OCI-LY3 (cell line): ENCODE measurements around the gene PDCD4.
A peak's percentile ranks its signal among the peaks of the same experiment; 100 is the strongest.

ENCODE experiments used
- H2AFZ ChIP-seq: fragments of 200-600, 300-600 bp; shearing (Covaris generic); 2 replicates; pipeline ENCODE4 v1.6.0; 2014; ENCODE audit warnings: antibody characterized with exemption, low read depth, low read length
- H3K27ac ChIP-seq: fragments of 200-600, 300-600 bp; sonication (generic); 2 replicates; pipeline ENCODE4 v1.5.1; 2014; ENCODE audit warnings: mild to moderate bottlenecking, low read length, moderate library complexity, mixed read lengths
- H3K27me3 ChIP-seq: fragments of 200-600, 300-600 bp; sonication (generic); 2 replicates; pipeline ENCODE4 v1.6.1; 2014; ENCODE audit warnings: low read depth, low read length, mixed read lengths
- H3K36me3 ChIP-seq: fragments of 200-600, 300-600 bp; sonication (generic); replicated peaks from 2 replicates; pipeline ENCODE3; 2014; ENCODE audit warnings: low read depth, low read length, mixed read lengths
- H3K4me1 ChIP-seq: fragments of 300-600, 200-600 bp; sonication (generic); 2 replicates; pipeline ENCODE4 v1.6.1; 2014; ENCODE audit warnings: low read length, mixed read lengths
- H3K4me2 ChIP-seq: fragments of 200-600, 300-600 bp; sonication (generic); 2 replicates; pipeline ENCODE4 v1.6.1; 2014; ENCODE audit warnings: low read length, mixed read lengths
- H3K4me3 ChIP-seq: fragments of 300-600, 200-600 bp; sonication (generic); 2 replicates; pipeline ENCODE4 v1.5.1; 2014; ENCODE audit warnings: antibody characterized with exemption, mild to moderate bottlenecking, low read length, moderate library complexity
- H3K79me2 ChIP-seq: fragments of 300-600, 200-600 bp; shearing (Covaris generic); 2 replicates; pipeline ENCODE4 v1.6.1; 2014; ENCODE audit warnings: mild to moderate bottlenecking, low read length, mixed read lengths
- H3K9ac ChIP-seq: fragments of 300-600, 200-600 bp; shearing (Covaris generic); 2 replicates; pipeline ENCODE4 v1.6.0; 2014; ENCODE audit warnings: mild to moderate bottlenecking, low read length, moderate library complexity
- H3K9me3 ChIP-seq: fragments of 200-600, 300-600 bp; shearing (Covaris generic); 2 replicates; pipeline ENCODE4 v1.6.1; 2014; ENCODE audit warnings: low read length, mixed read lengths; ENCODE audit not compliant: insufficient read depth
- H4K20me1 ChIP-seq: fragments of 200-600, 300-600 bp; sonication (generic); 2 replicates; pipeline ENCODE4 v1.6.1; 2016; ENCODE audit warnings: low read length, mixed read lengths; ENCODE audit not compliant: insufficient read depth
- EZH2phosphoT487 ChIP-seq: fragments of 200-600 bp; shearing (Covaris generic); IDR thresholded peaks from 2 replicates; pipeline ENCODE4 v1.6.1; 2018; ENCODE audit warnings: antibody characterized with exemption, mixed run types, low read depth
- TF ChIP-seq, protein P1 (sequence below): fragments of 200-600, 300-600 bp; sonication (generic); IDR thresholded peaks from 2 replicates; pipeline ENCODE4 v1.5.1; 2014; ENCODE audit warnings: antibody characterized with exemption, low read length, low read depth

PDCD4 gene

DNA sequence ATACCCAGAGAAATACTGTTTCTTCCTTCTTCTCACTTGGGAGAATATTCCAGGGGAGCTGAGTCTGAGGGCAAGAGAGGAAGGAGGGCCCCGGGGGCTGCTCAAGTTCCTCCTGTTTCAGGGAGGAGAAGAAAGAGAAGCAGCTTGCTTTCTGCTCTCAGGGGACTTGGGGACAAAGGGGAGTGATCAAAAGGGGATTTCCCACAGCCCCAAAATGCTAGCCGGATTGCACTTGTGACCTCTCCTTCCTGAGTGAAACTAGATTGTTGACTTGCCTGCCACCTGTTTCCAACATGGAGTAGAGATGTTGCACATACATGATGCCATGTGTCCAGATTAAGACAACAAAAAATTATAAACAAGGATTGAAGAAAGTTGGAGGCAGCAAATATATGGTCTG is 28.7 kb upstream of the PDCD4 start:
- no peaks in the 10 kb centered on the region for H3K36me3 ChIP-seq
- H3K9ac ChIP-seq = peak overlapping the region; percentile 71
- peak overlapping the region; percentile 63 for H3K4me3 ChIP-seq
- H2AFZ ChIP-seq = no peak overlapping the region
- peak overlapping the region; percentile 96 for H3K4me2 ChIP-seq
- no peak for TF ChIP-seq EZH2phosphoT487
- TF ChIP-seq, protein P1, sequence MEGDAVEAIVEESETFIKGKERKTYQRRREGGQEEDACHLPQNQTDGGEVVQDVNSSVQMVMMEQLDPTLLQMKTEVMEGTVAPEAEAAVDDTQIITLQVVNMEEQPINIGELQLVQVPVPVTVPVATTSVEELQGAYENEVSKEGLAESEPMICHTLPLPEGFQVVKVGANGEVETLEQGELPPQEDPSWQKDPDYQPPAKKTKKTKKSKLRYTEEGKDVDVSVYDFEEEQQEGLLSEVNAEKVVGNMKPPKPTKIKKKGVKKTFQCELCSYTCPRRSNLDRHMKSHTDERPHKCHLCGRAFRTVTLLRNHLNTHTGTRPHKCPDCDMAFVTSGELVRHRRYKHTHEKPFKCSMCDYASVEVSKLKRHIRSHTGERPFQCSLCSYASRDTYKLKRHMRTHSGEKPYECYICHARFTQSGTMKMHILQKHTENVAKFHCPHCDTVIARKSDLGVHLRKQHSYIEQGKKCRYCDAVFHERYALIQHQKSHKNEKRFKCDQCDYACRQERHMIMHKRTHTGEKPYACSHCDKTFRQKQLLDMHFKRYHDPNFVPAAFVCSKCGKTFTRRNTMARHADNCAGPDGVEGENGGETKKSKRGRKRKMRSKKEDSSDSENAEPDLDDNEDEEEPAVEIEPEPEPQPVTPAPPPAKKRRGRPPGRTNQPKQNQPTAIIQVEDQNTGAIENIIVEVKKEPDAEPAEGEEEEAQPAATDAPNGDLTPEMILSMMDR = no peak
- H3K4me1 ChIP-seq = peaks cover 59% of the 10 kb centered on the region
- no peaks in the 10 kb centered on the region for H4K20me1 ChIP-seq
- H3K9me3 ChIP-seq = no peaks in the 10 kb centered on the region
- H3K27me3 ChIP-seq = no peaks in the 10 kb centered on the region
- no peaks in the 10 kb centered on the region for H3K79me2 ChIP-seq
- H3K27ac ChIP-seq = peak overlapping the region; percentile 94

DNA sequence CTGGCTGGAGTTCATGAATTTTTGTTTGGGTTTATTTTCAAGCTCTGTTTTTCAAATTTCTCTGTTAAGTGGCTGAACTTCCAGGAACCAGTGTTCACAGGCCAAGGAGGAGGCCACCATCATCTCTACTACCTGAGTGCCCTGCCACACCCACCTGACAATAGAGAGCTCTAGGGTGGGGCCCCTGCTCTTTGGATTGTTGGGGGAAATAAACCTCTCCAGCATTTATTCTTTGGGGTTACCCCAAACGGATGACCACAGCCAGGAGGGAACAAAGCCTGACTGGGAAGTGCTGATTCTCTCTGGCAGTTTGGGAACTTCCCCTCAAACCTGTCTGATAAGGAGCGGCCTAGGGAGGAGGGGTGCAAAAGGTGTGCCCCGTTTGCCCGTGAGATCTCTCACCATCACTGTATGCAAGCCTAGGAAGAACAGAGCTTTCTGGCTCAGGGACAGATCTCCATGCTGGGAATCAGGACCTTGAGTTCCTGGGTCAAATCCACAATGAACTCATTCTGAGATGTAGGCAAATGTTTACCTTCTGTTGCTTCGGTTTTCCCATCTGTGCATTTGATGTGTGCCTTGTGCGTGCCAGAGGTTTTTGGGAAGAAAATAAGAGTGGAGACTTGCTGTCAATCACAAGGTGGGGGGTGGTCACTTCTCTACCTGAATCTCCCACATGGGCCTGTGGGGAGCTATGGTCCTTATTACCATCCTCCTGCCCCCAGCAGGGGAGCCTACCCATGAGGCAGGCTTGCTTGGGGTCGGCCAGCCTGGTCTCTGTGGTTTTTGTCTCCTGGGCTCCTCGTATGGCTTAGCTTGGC is 27.7 kb upstream of the PDCD4 start:
- TF ChIP-seq, protein P1 = no peak
- TF ChIP-seq EZH2phosphoT487 = no peak
- Histone ChIP-seq H3K27ac (peak overlapping the region; percentile 94), H3K36me3 (no peaks in the 10 kb centered on the region), H3K79me2 (no peaks in the 10 kb centered on the region), H3K9me3 (no peaks in the 10 kb centered on the region), H2AFZ (no peak overlapping the region), H3K4me3 (peak overlapping the region; percentile 27; the same call in 1 of the 2 replicates), H3K4me1 (peaks cover 60% of the 10 kb centered on the region), H3K27me3 (no peaks in the 10 kb centered on the region), H4K20me1 (no peaks in the 10 kb centered on the region), H3K4me2 (peak overlapping the region; percentile 96), H3K9ac (peak overlapping the region; percentile 39; the same call in 1 of the 2 replicates)

DNA sequence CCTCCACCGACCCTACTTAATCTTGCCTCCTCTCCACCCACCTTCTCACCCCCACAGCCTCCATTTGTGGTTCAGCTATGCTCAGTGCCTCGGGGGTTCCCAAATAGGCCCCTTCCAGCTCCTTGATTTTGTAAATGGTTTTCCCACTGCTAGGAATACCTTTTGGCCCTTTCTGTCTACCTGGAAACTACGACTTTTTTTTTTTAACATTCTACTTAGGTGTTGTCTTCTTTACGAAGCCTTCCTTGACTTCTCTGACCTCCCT is 27.2 kb upstream of the PDCD4 start:
- TF ChIP-seq, protein P1 = no peak
- TF ChIP-seq EZH2phosphoT487 = no peak
- no peak overlapping the region for H3K9ac ChIP-seq
- H3K27me3 ChIP-seq = no peaks in the 10 kb centered on the region
- no peak overlapping the region for H3K4me2 ChIP-seq
- no peak overlapping the region for H3K4me3 ChIP-seq
- no peaks in the 10 kb centered on the region for H3K9me3 ChIP-seq
- no peaks in the 10 kb centered on the region for H4K20me1 ChIP-seq
- no peak overlapping the region for H3K27ac ChIP-seq
- H3K4me1 ChIP-seq = peaks cover 60% of the 10 kb centered on the region
- no peak overlapping the region for H2AFZ ChIP-seq
- no peaks in the 10 kb centered on the region for H3K79me2 ChIP-seq
- no peaks in the 10 kb centered on the region for H3K36me3 ChIP-seq

GRCh38 chr10:110845192-110845755 is 26.5 kb upstream of the PDCD4 start:
- TF ChIP-seq, protein P1 = no peak
- TF ChIP-seq EZH2phosphoT487 = no peak
- no peak overlapping the region for H3K9ac ChIP-seq
- no peaks in the 10 kb centered on the region for H3K27me3 ChIP-seq
- no peak overlapping the region for H3K4me2 ChIP-seq
- H3K4me1 ChIP-seq = peaks cover 60% of the 10 kb centered on the region
- H3K27ac ChIP-seq = no peak overlapping the region
- no peaks in the 10 kb centered on the region for H3K9me3 ChIP-seq
- H3K36me3 ChIP-seq = no peaks in the 10 kb centered on the region
- no peak overlapping the region for H2AFZ ChIP-seq
- H3K4me3 ChIP-seq = no peak overlapping the region
- no peaks in the 10 kb centered on the region for H3K79me2 ChIP-seq
- no peaks in the 10 kb centered on the region for H4K20me1 ChIP-seq
